ENCODE results near the gene RTP5.
A peak's percentile ranks its signal among the peaks of the same experiment; 100 is the strongest.
"Not testable (repeated sequence)": the region's sequence is repeated elsewhere in the genome, so short reads cannot be mapped to it uniquely, and the experiment has no call there.

Gene RTP5

DNA sequence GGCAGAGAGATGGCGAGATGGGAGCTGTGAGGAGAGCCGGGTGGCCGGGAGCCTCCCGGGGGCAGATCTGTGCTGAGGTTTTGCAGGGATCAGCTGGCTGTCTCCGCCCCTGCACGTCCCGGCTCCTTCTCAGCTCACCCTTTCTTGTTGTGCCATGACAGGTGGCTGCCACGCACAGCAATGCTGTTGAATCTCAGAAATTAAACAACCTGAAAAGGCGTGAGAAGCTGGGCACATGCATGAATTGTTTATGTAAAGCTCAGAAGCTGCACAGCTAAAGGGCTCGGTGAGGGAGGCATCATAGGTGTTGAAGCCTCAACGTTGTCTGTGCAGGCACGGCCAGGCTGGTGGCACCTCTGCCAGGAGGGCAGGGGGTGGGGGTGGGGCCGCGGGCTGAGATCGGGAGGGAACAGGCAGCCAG, 858 bp upstream of the RTP5 start:
- H3K27ac Mint-ChIP-seq, result peak overlapping the region; percentile 56
- H3K4me3 Mint-ChIP-seq, result no peak overlapping the region
- H3K36me3 Mint-ChIP-seq (ENCODE audit: low read depth), result peaks cover 15% of the 10 kb centered on the region
- peaks cover 13% of the 10 kb centered on the region for H3K9me3 Mint-ChIP-seq
- H3K4me1 Mint-ChIP-seq (ENCODE audit: low read depth), result peaks cover 66% of the 10 kb centered on the region
- H3K27me3 Mint-ChIP-seq, result peaks cover 22% of the 10 kb centered on the region

DNA sequence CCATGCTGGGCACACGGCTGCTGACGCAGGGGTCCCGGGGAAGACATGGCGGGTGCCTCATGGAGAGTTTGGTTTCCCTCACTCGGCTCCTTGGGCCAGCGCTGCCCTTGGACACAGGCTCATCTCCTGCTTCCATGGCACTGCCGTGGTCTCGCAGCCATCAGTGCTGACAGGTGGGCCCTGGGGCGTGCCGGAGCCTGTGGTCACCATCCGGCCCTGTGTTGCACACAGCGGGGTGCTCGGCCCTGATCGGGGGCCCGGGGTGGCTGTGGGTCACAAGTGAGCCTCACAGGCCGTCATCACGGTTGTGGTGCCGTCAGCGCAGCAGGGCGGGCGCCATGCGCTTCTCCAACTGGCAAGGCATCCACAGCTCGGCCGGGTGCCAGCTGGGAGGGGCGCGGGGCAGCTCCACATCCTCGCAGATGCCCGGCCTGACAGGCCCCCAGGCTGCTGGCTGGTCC, 582 bp downstream of the RTP5 start:
- no peak overlapping the region for H3K27ac Mint-ChIP-seq
- H3K4me3 Mint-ChIP-seq, result no peak overlapping the region
- H3K9me3 Mint-ChIP-seq, result peaks cover 1% of the 10 kb centered on the region
- peaks cover 53% of the 10 kb centered on the region for H3K4me1 Mint-ChIP-seq (ENCODE audit: low read depth)
- peaks cover 3% of the 10 kb centered on the region for H3K36me3 Mint-ChIP-seq (ENCODE audit: low read depth)
- H3K27me3 Mint-ChIP-seq, result peaks cover 9% of the 10 kb centered on the region

DNA sequence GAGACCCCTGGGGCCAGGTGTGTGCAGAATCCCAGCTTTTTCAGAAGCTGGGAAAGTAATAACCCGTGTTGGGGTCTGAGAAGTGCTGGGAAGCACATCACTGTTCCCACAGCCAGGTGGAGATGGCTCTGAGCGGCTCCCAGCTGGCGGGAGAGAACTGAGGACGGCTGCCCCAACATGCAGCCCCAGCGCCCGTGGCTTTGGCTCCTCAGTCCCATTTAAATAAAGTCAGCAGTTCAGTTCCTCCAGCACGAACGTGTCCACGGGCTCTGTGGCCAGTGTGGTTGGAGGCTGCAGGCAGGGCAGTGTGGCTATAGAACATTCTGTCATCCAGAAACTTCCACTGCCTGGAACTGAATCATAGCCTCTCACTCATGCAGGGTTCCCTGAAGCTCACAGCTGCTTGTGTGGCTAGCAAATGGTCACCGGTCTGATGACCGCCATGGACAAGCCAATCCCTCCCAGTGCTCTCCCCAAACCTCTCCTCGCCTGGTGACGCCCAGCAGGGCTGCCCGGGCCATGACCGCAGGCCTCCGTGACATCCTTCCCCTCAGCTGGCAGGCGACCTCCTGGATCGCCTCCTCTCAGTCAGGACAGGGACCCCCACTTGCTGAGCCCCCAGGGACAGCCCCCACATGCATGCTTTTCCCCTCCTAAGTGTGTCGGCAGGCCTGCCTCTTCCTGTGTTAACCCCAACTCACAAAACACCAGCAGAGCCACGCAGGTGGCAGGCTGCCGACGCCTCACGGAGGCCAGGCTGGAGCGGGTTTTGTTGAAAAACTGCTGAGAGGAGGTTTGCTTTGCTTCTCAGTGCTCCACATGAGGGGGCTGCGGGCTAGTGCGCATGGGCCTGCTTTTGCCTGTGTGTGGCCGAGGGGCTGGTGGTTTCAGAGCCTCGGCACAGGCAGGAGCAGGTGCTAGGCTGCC, 1.3 kb downstream of the RTP5 start:
- Mint-ChIP-seq H3K27me3 (peaks cover 1% of the 10 kb centered on the region), H3K9me3 (no peaks in the 10 kb centered on the region), H3K36me3 (ENCODE audit: low read depth) (no peaks in the 10 kb centered on the region), H3K4me3 (no peak overlapping the region), H3K27ac (peak overlapping the region; percentile 16), H3K4me1 (ENCODE audit: low read depth) (peaks cover 51% of the 10 kb centered on the region)

DNA sequence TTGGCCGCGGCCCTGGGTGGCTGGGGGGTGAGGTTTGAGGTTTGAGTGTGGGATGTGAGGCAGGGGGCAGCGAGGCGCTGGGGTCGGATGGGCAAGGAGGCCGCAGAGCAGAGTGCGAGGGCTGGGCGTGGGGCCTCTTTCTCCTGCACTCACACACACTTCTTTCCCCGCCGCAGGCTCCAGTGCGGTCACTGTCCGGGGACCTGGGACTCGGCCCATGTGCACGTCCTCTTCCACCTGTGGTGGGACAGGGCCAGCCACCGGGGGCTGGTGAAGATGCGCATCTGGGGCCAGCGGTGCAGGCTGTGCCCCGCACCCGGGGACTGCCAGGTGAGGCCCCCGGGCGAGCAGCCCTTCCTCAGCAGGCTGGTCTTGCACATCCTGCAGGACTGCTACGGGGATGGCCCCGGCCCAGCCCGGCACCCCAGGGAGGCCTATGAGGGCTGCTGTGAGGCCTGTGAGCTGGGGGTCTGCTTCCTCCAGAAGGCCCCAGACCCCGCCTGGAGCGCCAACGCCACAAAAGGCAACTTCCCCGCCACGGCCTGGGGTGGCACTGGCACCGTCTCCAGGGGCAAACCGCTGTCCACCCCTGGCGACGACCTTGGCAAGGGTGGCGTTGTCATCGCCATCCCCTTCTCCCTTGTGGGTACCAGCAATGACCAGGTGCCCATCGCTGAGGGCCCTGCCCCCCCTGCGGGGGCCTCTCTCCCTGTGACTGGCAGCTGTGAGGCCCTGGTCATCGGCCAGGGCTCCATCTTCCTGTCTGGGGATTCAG, 2.2 kb downstream of the RTP5 start:
- no peaks in the 10 kb centered on the region for H3K9me3 Mint-ChIP-seq
- no peaks in the 10 kb centered on the region for H3K36me3 Mint-ChIP-seq (ENCODE audit: low read depth)
- H3K27ac Mint-ChIP-seq, result no peak overlapping the region
- H3K27me3 Mint-ChIP-seq, result no peaks in the 10 kb centered on the region
- H3K4me1 Mint-ChIP-seq (ENCODE audit: low read depth), result peaks cover 50% of the 10 kb centered on the region
- H3K4me3 Mint-ChIP-seq, result no peak overlapping the region

DNA sequence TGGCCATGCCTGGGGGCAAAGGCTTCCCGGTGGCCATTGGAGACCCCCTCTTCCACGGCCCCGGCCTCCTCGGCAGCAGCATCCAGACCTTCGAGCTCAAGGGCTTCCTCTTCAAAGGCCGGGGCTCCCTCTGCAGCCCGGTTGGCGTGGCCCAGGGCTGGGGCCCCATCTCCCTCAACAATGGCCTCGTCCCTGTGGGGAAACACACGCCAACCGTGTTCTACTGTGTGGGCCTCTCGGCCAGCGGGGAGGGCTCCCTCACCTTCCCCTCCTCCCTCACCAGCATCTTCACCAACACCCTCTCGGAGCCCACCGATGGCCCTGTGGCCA, 2.7 kb downstream of the RTP5 start:
- Mint-ChIP-seq H3K4me3 (no peak overlapping the region), H3K9me3 (no peaks in the 10 kb centered on the region), H3K27me3 (no peaks in the 10 kb centered on the region), H3K36me3 (ENCODE audit: low read depth) (no peaks in the 10 kb centered on the region), H3K27ac (no peak overlapping the region), H3K4me1 (ENCODE audit: low read depth) (peaks cover 48% of the 10 kb centered on the region)

DNA sequence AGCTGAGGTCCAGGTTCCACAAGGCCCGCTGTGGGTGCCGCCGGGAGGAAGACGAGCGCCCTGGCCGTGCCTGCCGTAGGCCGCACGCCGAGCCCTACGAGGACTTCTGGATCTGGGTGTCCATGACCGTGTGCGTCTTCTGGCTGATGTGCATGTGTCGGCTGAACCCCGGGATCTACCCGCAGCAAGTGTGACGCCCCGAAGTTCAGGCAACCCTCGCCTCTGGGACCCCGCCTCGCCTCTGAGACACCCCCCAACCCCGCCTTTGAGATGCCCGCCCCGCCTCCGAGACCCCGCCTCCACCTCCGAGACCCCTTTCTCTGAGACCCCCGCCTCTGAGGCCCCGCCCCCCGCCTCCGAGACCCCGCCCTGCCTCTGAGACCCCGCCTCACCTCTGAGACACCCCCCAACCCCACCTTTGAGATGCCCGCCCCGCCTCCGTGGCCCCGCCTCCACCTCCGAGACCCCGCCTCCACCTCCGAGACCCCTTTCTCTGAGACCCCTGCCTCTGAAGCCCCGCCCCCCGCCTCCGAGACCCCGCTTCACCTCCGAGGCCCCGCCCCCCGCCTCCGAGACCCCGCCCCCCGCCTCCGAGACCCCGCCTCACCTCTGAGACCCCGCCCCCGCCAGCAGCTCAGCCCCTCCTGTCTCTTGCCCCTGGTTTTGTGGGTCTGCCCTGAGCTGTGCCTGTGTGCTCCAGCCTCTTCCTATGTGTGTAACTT, 3.7 kb downstream of the RTP5 start:
- Mint-ChIP-seq H3K27me3 (no peaks in the 10 kb centered on the region), H3K9me3 (no peaks in the 10 kb centered on the region), H3K4me1 (ENCODE audit: low read depth) (peaks cover 38% of the 10 kb centered on the region), H3K27ac (no peak overlapping the region), H3K36me3 (ENCODE audit: low read depth) (no peaks in the 10 kb centered on the region), H3K4me3 (no peak overlapping the region)

DNA sequence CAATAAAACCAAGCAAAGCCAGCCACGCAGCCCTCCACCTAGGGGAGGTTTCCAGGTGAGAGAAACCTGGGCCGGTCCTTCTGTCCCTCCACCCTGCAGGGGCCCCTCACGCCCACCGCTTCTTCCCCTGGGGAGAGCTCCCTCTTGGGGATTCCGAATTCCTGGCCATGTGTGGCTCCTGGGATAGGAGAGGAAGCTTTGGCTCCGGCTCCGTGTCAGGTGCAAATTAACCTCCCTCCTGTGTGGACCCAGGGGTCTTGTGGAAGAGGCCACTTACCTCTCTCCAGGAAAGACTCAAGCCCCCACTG, 4.2 kb downstream of the RTP5 start:
- H3K4me1 Mint-ChIP-seq (ENCODE audit: low read depth), result peaks cover 33% of the 10 kb centered on the region
- no peak overlapping the region for H3K4me3 Mint-ChIP-seq
- H3K9me3 Mint-ChIP-seq, result no peaks in the 10 kb centered on the region
- no peaks in the 10 kb centered on the region for H3K36me3 Mint-ChIP-seq (ENCODE audit: low read depth)
- no peaks in the 10 kb centered on the region for H3K27me3 Mint-ChIP-seq
- no peak overlapping the region for H3K27ac Mint-ChIP-seq

DNA sequence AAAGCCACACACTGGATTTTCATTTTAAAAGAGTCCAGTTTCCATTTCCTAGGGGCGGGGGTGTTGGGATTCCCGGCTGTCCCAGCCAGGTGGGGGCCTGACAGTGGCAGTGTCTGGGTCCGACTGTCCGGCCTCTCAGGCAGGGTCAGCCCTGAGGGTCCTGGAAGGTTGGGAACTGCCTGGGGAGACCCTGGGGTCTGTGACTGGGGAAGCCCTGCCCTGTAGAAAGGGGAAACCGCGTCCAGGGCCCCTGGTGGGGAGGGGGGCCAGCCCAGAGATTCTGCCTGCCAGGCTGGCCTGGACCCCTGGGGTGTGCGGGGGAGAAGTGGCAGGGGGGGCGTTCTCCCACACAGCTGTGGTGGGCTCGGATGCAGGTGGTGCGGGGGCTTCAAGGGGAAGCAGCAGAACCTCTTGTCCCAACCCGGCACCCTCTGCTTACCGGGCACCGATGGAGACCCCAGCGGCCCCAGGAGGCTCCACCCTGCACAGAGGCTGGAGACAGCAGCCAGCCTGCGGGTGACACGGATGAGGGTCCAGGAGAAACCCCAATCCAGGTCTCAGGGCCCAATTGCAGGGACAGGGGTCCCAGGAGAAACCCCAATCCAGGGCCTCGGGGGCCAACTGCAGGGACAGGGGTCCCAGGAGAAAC, 4.9 kb downstream of the RTP5 start:
- Mint-ChIP-seq H3K9me3 (no peaks in the 10 kb centered on the region), H3K36me3 (ENCODE audit: low read depth) (no peaks in the 10 kb centered on the region), H3K27ac (no peak overlapping the region), H3K4me1 (ENCODE audit: low read depth) (peaks cover 27% of the 10 kb centered on the region), H3K4me3 (no peak overlapping the region), H3K27me3 (no peaks in the 10 kb centered on the region)

DNA sequence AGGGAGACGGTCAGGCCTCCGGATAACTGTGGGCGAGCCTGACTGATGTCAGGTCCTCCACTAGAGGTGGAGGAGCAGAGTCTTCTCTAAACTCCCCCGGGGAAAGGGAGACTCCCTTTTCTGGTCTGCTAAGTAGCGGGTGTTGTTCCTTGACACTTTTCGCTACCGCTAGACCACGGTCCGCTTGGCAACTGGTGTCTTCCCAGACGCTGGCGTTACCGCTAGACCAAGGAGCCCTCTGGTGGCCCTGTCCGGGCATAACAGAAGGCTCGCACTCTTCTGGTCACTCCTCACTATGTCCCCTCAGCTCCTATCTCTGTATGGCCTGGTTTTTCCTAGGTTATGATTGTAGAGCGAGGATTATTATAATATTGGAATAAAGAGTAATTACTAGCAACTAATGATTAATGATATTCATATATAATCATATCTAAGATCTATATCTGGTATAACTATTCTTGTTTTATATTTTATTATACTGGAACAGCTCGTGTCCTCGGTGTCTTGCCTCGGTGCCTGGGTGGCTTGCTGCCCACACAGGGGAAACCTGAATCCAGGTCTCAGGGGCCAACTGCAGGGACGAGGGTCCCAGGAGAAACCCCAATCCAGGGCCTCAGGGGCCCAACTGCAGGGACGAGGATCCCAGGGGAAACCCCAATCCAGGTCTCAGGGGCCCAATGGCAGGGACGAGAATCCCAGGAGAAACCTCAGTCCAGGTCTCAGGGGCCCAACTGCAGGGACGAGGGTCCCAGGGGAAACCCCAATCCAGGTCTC, 6.4 kb downstream of the RTP5 start:
- not testable (repeated sequence) for H3K36me3 Mint-ChIP-seq (ENCODE audit: low read depth); H3K27me3 Mint-ChIP-seq; H3K9me3 Mint-ChIP-seq
- Mint-ChIP-seq H3K4me3 (peak overlapping the region; percentile 19), H3K27ac (peak overlapping the region; percentile 64), H3K4me1 (ENCODE audit: low read depth) (peaks cover 30% of the 10 kb centered on the region)

DNA sequence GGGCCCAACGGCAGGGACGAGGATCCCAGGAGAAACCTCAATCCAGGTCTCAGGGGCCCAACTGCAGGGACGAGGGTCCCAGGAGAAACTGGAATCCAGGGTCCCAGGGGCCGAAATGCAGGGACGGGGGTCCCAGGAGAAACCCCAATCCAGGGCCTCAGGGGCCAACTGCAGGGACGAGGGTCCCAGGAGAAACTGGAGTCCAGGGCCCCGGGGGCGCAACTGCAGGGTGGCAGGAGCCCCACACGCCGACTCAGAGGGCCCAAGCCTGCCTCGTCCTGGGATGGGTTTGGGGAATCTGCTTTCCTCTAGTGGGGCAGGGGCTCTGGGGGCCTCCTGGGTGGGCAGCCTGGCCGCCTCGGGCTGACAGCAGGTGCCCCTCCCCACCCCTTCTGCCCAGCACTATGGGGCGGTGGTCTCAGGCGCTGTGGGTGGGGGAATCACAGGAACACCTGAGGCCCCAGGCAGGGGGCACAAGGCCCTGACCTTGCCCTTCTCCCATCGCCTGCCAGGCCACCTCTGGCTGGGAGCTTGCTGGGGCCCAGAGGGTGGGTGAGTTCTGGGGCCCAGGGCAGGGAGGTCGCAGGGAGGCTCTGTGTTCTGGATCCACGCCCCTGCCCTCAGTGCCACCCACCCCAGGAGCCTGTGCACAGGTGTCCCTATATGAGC, 7.1 kb downstream of the RTP5 start:
- Mint-ChIP-seq H3K27ac (no peak overlapping the region), H3K27me3 (no peaks in the 10 kb centered on the region), H3K4me3 (no peak overlapping the region), H3K36me3 (ENCODE audit: low read depth) (no peaks in the 10 kb centered on the region), H3K9me3 (no peaks in the 10 kb centered on the region), H3K4me1 (ENCODE audit: low read depth) (peaks cover 25% of the 10 kb centered on the region)

DNA sequence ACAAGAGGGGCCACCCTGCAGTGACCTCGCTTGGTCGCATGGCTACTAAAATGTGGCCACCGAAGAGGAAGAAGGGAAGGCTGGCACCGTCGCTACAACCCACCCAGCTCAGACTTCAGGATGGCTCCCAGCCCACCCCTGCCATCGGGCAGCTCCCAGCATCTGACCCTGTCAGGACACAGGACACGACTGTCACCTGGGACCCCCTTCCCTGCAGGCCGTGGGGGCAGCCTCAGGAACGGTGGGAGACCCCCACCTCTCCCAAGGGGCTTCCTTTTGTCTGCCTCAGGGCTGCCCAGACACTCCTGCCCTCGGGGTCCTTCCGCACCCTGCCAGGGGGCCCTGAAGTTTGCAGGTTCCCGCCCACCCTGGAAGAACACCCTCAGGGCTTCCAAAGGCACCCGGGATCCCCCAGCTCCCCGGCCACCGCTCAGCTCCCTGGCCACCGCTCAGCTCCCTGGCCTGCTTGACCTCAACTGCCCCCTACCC, 7.7 kb downstream of the RTP5 start:
- peaks cover 27% of the 10 kb centered on the region for H3K4me1 Mint-ChIP-seq (ENCODE audit: low read depth)
- no peaks in the 10 kb centered on the region for H3K36me3 Mint-ChIP-seq (ENCODE audit: low read depth)
- H3K27ac Mint-ChIP-seq, result no peak overlapping the region
- H3K4me3 Mint-ChIP-seq, result no peak overlapping the region
- H3K27me3 Mint-ChIP-seq, result no peaks in the 10 kb centered on the region
- H3K9me3 Mint-ChIP-seq, result no peaks in the 10 kb centered on the region

DNA sequence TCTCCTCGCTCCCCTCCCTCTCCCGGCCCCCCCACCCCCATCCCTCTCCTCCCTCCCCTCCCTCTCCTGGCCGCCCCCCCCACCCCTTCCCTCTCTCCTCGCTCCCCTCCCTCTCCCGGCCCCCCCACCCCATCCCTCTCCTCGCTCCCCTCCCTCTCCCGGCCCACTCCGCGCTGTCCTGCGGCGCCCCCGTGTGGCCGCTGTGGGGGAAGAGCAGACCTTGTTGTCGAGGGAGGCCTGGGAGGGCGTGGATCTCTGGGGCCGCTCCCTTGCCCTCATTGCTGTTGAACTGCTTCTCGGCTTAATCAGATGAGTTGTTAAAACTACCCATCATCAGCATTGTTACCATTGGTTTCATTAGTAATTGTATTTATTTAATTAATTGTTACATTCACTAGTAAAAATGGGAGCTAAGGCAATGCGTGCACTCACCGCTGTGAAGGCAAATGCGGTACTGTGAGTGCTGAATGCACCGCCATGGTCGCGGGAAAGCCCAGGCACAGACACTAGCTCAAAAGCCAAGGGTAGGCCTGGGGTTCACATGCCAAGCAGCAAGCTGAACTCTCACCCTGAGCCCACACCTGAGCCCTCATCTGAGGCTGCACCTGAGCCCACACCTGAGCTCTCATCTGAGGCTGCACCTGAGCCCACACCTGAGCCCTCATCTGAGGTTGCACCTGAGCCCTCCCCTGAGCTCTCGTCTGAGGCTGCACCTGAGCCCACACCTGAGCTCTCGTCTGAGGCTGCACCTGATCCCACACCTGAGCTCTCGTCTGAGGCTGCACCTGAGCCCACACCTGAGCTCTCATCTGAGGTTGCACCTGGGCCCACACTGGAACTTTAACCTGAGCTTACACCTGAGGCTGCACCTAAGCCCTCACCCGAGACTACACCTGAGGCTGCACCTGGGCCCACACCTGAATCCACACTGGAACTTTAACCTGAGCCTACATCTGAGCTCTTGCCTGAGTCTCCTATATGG, 8.8 kb downstream of the RTP5 start:
- Mint-ChIP-seq H3K4me1 (ENCODE audit: low read depth) (peaks cover 30% of the 10 kb centered on the region), H3K4me3 (no peak overlapping the region), H3K36me3 (ENCODE audit: low read depth) (no peaks in the 10 kb centered on the region), H3K27me3 (no peaks in the 10 kb centered on the region), H3K27ac (peak overlapping the region; percentile 26), H3K9me3 (no peaks in the 10 kb centered on the region)

DNA sequence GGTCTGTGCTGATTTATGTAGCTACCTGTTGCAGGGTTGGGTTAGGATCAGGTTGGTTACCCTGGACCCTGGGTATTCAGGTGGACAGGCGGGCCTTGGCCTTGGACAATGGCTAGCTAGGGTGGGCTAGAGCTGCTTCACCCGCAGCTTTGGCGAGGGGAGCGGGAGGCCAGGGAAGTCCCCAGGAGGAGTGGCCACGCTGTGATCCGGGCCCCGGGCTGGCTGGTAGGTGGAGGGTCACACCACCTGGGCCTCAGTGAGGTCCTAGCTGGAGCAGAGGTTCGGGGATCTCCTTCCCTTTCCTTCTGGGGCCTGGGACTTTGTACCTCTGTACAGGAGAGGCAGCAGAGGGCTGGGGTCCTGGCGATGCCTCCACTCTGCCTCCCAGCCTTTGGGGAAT, 9.8 kb downstream of the RTP5 start:
- Mint-ChIP-seq H3K27me3 (no peaks in the 10 kb centered on the region), H3K4me3 (no peak overlapping the region), H3K9me3 (no peaks in the 10 kb centered on the region), H3K27ac (peak overlapping the region; percentile 26), H3K4me1 (ENCODE audit: low read depth) (peaks cover 41% of the 10 kb centered on the region), H3K36me3 (ENCODE audit: low read depth) (peaks cover 3% of the 10 kb centered on the region)

All from stimulated activated naive CD8-positive, alpha-beta T cell treated with anti-CD3 and anti-CD28 coated beads, Interleukin-15, Interleukin-2, amounts not matched to agents 100 ng/mL and 50 ng/mL, for 24 hours (primary cell).